HCT116 (cell line): ENCODE data around the gene BDKRB1. TPM values are rescaled to one million over a fixed set of nuclear protein-coding genes. Genes with fewer than 3 reads are reported as not detected.

Source experiments
- ATAC-seq: fragments of 200-7000 bp; cut with Tn5 transposase; 2 replicates; pipeline ENCODE4 v1.9.1; 2020; ENCODE audit warnings: mild to moderate bottlenecking, moderate library complexity
- BruUV-seq: library from RNA; stranded (reverse); fragments of 400-500 nt; replicated peaks from 2 replicates; lab custom pipeline; 2021; lab: Mats Ljungman, UMichigan
- CTCF ChIA-PET: fragments of 300-600 bp; sonication (Branson Sonifier 250); formaldehyde crosslinking; loops from one replicate; lab custom pipeline; 2021; ENCODE audit warnings: antibody characterized with exemption; lab: Charles Lee
- POLR2A ChIA-PET: fragments of 300-600, 350-600 bp; sonication (Branson Sonifier 250); formaldehyde crosslinking; loops from one replicate; lab custom pipeline; 2021; ENCODE audit warnings: antibody characterized with exemption; lab: Charles Lee
- RAD21 ChIA-PET, 2 experiments: fragments of 300-600 bp; sonication (Branson Sonifier 250); formaldehyde crosslinking; loops; one replicate each; lab custom pipeline; 2023; ENCODE audit warnings: low total read pairs in 2 of 2; ENCODE audit not compliant: uncharacterized antibody in 2 of 2, unreplicated experiment in 2 of 2, low non-redundant PET in 1 of 2; lab: Charles Lee
- DNase-seq: peaks from one replicate; pipeline ENCODE4 v3.0.0-alpha.2; 2010; ENCODE audit warnings: low read depth, low spot score
- H2AFZ ChIP-seq: fragments of 200-600 bp; shearing (Covaris generic), sonication (generic); 2 replicates; pipeline ENCODE4 v1.6.1; 2017; ENCODE audit warnings: low read depth, mixed run types, mixed read lengths, antibody characterized with exemption, low read length; ENCODE audit not compliant: poor library complexity, severe bottlenecking
- H3K27ac ChIP-seq: 2 replicates; pipeline ENCODE4 v1.5.1; 2012; ENCODE audit warnings: low read depth, low read length
- H3K27me3 ChIP-seq: fragments of 200-600 bp; sonication (generic); 2 replicates; pipeline ENCODE4 v1.6.1; 2016; ENCODE audit warnings: mixed run types, low read length, mixed read lengths; ENCODE audit not compliant: insufficient read depth
- H3K36me3 ChIP-seq, 2 experiments: fragments of 200-500 bp in 1 of 2; fragments of 200-600 bp in 1 of 2; sonication (Bioruptor generic) in 1 of 2; sonication (generic) in 1 of 2; 2 replicates each; pipeline versions ENCODE4 v1.5.1 to v1.6.1; 2014 to 2016; ENCODE audit warnings: low read length in 2 of 2, inconsistent platforms in 1 of 2, mixed read lengths in 1 of 2, mixed run types in 1 of 2; ENCODE audit not compliant: insufficient read depth in 2 of 2, control insufficient read depth in 1 of 2
- H3K4me1 ChIP-seq, 2 experiments: fragments of 200-600 bp in 1 of 2; sonication (generic) in 1 of 2; 2 replicates each; pipeline versions ENCODE4 v1.5.1 to v1.6.1; 2012 to 2017; ENCODE audit warnings: low read length in 2 of 2, inconsistent platforms in 1 of 2, mild to moderate bottlenecking in 1 of 2, mixed read lengths in 1 of 2, mixed run types in 1 of 2, moderate library complexity in 1 of 2; ENCODE audit not compliant: insufficient read depth in 2 of 2, control insufficient read depth in 1 of 2
- H3K4me2 ChIP-seq: fragments of 200-600 bp; sonication (generic); 2 replicates; pipeline ENCODE4 v1.6.1; 2017; ENCODE audit warnings: mixed run types, low read length, mixed read lengths
- H3K4me3 ChIP-seq, 2 experiments: fragments of 200-600 bp in 1 of 2; sonication (generic) in 1 of 2; replicated peaks in 1 of 2; 2 replicates each; pipeline ENCODE4 v1.5.1; 2011 to 2016; ENCODE audit warnings: low read length in 2 of 2, control low read depth in 1 of 2, low read depth in 1 of 2, mild to moderate bottlenecking in 1 of 2, mixed read lengths in 1 of 2, mixed run types in 1 of 2
- H3K79me2 ChIP-seq: fragments of 200-600 bp; sonication (generic); 2 replicates; pipeline ENCODE4 v1.6.1; 2017; ENCODE audit warnings: mild to moderate bottlenecking, mixed run types, low read length, moderate library complexity, mixed read lengths; ENCODE audit not compliant: insufficient read depth
- H3K9ac ChIP-seq: fragments of 200-600 bp; sonication (generic); 2 replicates; pipeline ENCODE4 v1.6.1; 2016; ENCODE audit warnings: low read length, mixed read lengths
- H3K9me2 ChIP-seq: fragments of 200-600 bp; sonication (generic), shearing (Covaris generic); 2 replicates; pipeline ENCODE4 v1.6.1; 2017; ENCODE audit warnings: mixed run types, mild to moderate bottlenecking, moderate library complexity; ENCODE audit not compliant: insufficient read depth
- H3K9me3 ChIP-seq, 2 experiments: fragments of 200-500 bp in 1 of 2; fragments of 200-600 bp in 1 of 2; sonication (Bioruptor generic) in 1 of 2; sonication (generic) in 1 of 2; 2 replicates each; pipeline ENCODE4 v1.6.1; 2014 to 2017; ENCODE audit warnings: low read length in 2 of 2, mixed read lengths in 2 of 2, inconsistent platforms in 1 of 2, low read depth in 1 of 2, mild to moderate bottlenecking in 1 of 2, mixed run types in 1 of 2, moderate library complexity in 1 of 2; ENCODE audit not compliant: control insufficient read depth in 1 of 2, insufficient read depth in 1 of 2
- H4K20me1 ChIP-seq: fragments of 200-600 bp; sonication (generic), shearing (Covaris generic); 2 replicates; pipeline ENCODE4 v1.6.1; 2017; ENCODE audit warnings: mixed run types, mild to moderate bottlenecking, moderate library complexity; ENCODE audit not compliant: insufficient read depth
- CBX3 ChIP-seq: IDR thresholded peaks from 2 replicates; pipeline ENCODE4 v1.6.1; 2012; ENCODE audit warnings: low read depth
- EGR1 ChIP-seq: IDR thresholded peaks from 2 replicates; pipeline ENCODE4 v1.6.1; 2012; ENCODE audit warnings: low read depth
- ELF1 ChIP-seq: IDR thresholded peaks from 2 replicates; pipeline ENCODE4 v1.6.1; 2012; ENCODE audit warnings: low read depth, borderline replicate concordance
- FOSL1 ChIP-seq: IDR thresholded peaks from 2 replicates; pipeline ENCODE4 v1.6.1; 2012; ENCODE audit warnings: low read depth
- JUND ChIP-seq: IDR thresholded peaks from 2 replicates; pipeline ENCODE4 v1.6.1; 2012
- POLR2A ChIP-seq: IDR thresholded peaks from 2 replicates; pipeline ENCODE4 v1.7.0; 2011; ENCODE audit warnings: borderline replicate concordance; ENCODE audit not compliant: insufficient read depth, insufficient read length; ENCODE audit errors: extremely low read depth
- POLR2AphosphoS5 ChIP-seq: IDR thresholded peaks from 2 replicates; pipeline ENCODE4 v1.6.1; 2011; ENCODE audit warnings: mild to moderate bottlenecking, low read depth, low read length, moderate library complexity
- RAD21 ChIP-seq: IDR thresholded peaks from 2 replicates; pipeline ENCODE4 v1.6.1; 2012; ENCODE audit warnings: low read depth, mild to moderate bottlenecking
- TCF7L2 ChIP-seq: IDR thresholded peaks from 2 replicates; pipeline ENCODE4 v1.7.0; 2011; ENCODE audit warnings: borderline replicate concordance, inconsistent platforms; ENCODE audit not compliant: insufficient read depth, insufficient read length; ENCODE audit errors: extremely low read depth
- YY1 ChIP-seq: IDR thresholded peaks from 2 replicates; pipeline ENCODE4 v1.6.1; 2011; ENCODE audit warnings: low read length, low read depth, moderate library complexity, mild to moderate bottlenecking; ENCODE audit not compliant: insufficient replicate concordance; ENCODE audit errors: extremely low read depth
- ZFX ChIP-seq: fragments of 450-650 bp; IDR thresholded peaks from 2 replicates; pipeline ENCODE4 v1.6.1; 2017
- intact Hi-C: fragments of 100-400 bp; cut with micrococcal nuclease; formaldehyde crosslinking; loops from 2 replicates; pipeline ENCODE4 v1.10.0; 2022
- total RNA-seq: library from RNA; stranded (reverse); gene quantifications from one replicate; pipeline ENCODE4 v1.2.1, GENCODE V29; 2021; ENCODE audit not compliant: unreplicated experiment
- TF ChIP-seq, protein P1 (sequence below), 3 experiments: fragments of 200-600 bp in 1 of 3; sonication (generic) in 1 of 3; IDR thresholded peaks in 2 of 3; conservative IDR thresholded peaks in 1 of 3; 2 replicates each; pipeline ENCODE4 v1.5.1; 2012 to 2017; ENCODE audit warnings: low read depth in 2 of 3, low read length in 2 of 3, antibody characterized with exemption in 1 of 3, borderline replicate concordance in 1 of 3, control low read depth in 1 of 3, mild to moderate bottlenecking in 1 of 3, mixed read lengths in 1 of 3, mixed run types in 1 of 3, moderate library complexity in 1 of 3; ENCODE audit not compliant: insufficient read depth in 1 of 3
- TF ChIP-seq, protein P2 (sequence below): IDR thresholded peaks from 2 replicates; pipeline ENCODE4 v1.6.1; 2011; ENCODE audit warnings: mild to moderate bottlenecking, low read length, moderate library complexity; ENCODE audit not compliant: insufficient replicate concordance; ENCODE audit errors: extremely low read depth
- TF ChIP-seq, protein P3 (sequence below): IDR thresholded peaks from 2 replicates; pipeline ENCODE4 v1.6.1; 2012; ENCODE audit warnings: low read depth

Gene BDKRB1
- total RNA-seq, 1 experiment from 2014 or later = not detected

- TF ChIP-seq YY1 = no peak
- TF ChIP-seq, protein P1, sequence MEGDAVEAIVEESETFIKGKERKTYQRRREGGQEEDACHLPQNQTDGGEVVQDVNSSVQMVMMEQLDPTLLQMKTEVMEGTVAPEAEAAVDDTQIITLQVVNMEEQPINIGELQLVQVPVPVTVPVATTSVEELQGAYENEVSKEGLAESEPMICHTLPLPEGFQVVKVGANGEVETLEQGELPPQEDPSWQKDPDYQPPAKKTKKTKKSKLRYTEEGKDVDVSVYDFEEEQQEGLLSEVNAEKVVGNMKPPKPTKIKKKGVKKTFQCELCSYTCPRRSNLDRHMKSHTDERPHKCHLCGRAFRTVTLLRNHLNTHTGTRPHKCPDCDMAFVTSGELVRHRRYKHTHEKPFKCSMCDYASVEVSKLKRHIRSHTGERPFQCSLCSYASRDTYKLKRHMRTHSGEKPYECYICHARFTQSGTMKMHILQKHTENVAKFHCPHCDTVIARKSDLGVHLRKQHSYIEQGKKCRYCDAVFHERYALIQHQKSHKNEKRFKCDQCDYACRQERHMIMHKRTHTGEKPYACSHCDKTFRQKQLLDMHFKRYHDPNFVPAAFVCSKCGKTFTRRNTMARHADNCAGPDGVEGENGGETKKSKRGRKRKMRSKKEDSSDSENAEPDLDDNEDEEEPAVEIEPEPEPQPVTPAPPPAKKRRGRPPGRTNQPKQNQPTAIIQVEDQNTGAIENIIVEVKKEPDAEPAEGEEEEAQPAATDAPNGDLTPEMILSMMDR (IDR thresholded peaks at IDR 0.05 in 2 of 3, conservative IDR thresholded peaks at IDR 0.05 in 1 of 3; ENCODE audit: borderline replicate concordance in 1 of 3, insufficient read depth in 1 of 3, low read depth in 2 of 3, low read length in 2 of 3) = no peak
- TF ChIP-seq, protein P2, sequence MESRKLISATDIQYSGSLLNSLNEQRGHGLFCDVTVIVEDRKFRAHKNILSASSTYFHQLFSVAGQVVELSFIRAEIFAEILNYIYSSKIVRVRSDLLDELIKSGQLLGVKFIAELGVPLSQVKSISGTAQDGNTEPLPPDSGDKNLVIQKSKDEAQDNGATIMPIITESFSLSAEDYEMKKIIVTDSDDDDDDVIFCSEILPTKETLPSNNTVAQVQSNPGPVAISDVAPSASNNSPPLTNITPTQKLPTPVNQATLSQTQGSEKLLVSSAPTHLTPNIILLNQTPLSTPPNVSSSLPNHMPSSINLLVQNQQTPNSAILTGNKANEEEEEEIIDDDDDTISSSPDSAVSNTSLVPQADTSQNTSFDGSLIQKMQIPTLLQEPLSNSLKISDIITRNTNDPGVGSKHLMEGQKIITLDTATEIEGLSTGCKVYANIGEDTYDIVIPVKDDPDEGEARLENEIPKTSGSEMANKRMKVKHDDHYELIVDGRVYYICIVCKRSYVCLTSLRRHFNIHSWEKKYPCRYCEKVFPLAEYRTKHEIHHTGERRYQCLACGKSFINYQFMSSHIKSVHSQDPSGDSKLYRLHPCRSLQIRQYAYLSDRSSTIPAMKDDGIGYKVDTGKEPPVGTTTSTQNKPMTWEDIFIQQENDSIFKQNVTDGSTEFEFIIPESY = no peak
- TF ChIP-seq ZFX = no peak
- TF ChIP-seq EGR1 = no peak
- TF ChIP-seq, protein P3, sequence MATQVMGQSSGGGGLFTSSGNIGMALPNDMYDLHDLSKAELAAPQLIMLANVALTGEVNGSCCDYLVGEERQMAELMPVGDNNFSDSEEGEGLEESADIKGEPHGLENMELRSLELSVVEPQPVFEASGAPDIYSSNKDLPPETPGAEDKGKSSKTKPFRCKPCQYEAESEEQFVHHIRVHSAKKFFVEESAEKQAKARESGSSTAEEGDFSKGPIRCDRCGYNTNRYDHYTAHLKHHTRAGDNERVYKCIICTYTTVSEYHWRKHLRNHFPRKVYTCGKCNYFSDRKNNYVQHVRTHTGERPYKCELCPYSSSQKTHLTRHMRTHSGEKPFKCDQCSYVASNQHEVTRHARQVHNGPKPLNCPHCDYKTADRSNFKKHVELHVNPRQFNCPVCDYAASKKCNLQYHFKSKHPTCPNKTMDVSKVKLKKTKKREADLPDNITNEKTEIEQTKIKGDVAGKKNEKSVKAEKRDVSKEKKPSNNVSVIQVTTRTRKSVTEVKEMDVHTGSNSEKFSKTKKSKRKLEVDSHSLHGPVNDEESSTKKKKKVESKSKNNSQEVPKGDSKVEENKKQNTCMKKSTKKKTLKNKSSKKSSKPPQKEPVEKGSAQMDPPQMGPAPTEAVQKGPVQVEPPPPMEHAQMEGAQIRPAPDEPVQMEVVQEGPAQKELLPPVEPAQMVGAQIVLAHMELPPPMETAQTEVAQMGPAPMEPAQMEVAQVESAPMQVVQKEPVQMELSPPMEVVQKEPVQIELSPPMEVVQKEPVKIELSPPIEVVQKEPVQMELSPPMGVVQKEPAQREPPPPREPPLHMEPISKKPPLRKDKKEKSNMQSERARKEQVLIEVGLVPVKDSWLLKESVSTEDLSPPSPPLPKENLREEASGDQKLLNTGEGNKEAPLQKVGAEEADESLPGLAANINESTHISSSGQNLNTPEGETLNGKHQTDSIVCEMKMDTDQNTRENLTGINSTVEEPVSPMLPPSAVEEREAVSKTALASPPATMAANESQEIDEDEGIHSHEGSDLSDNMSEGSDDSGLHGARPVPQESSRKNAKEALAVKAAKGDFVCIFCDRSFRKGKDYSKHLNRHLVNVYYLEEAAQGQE = no peak
- no peak for TF ChIP-seq CBX3
- no peak for TF ChIP-seq TCF7L2
- no peak for TF ChIP-seq RAD21
- no peak for TF ChIP-seq POLR2AphosphoS5
- TF ChIP-seq JUND = no peak
- no peak for TF ChIP-seq ELF1
- TF ChIP-seq POLR2A = no peak
- TF ChIP-seq FOSL1 = no peak
- Histone ChIP-seq H3K9me3 (no peaks in the 10 kb centered on the region), H3K27ac (no peak overlapping the region), H3K9me2 (no peaks in the 10 kb centered on the region), H3K4me2 (no peak overlapping the region), H3K27me3 (no peaks in the 10 kb centered on the region), H3K36me3 (no peaks in the 10 kb centered on the region), H3K79me2 (no peaks in the 10 kb centered on the region), H3K4me1 (no peaks in the 10 kb centered on the region; a peak in 1 of 4 replicates), H3K9ac (no peak overlapping the region), H2AFZ (no peak overlapping the region), H3K4me3 (no peak overlapping the region), H4K20me1 (no peaks in the 10 kb centered on the region)
- DNase-seq (no peak), ATAC-seq (no peak)
- CTCF ChIA-PET = no interaction called here
- RAD21 ChIA-PET = no interaction called here
- BruUV-seq = no TSS peak
- POLR2A ChIA-PET = no interaction called here
- intact Hi-C loops = no loop called here
Measured at GRCh38 chr14:96212896-96213295, 43.1 kb upstream of the BDKRB1 start.
